ENCODE data around the gene RASGEF1B. TPM values are rescaled to one million over a fixed set of nuclear protein-coding genes. Genes with fewer than 3 reads are reported as not detected.

The RASGEF1B gene
- total RNA-seq, 4 donors from 2014 or later: 0.77 to 25.9 (median 12.2) TPM

- Histone ChIP-seq H3K9me3 (no peaks in the 10 kb centered on the region), H3K36me3 (no peaks in the 10 kb centered on the region), H3K27me3 (no peaks in the 10 kb centered on the region), H3K4me1 (no peaks in the 10 kb centered on the region), H3K4me3 (no peak overlapping the region), H3K27ac (no peak overlapping the region)
- DNase-seq: no peak
- no peak for TF ChIP-seq POLR2A (IDR thresholded peaks at IDR 0.05)
- no peak for TF ChIP-seq CTCF (IDR thresholded peaks at IDR 0.05)
- intact Hi-C loops (cut with DNase I; ENCODE audit: low total_unique reads): no loop called here
These were observed 30.8 kb downstream of the RASGEF1B start for GRCh38 chr4:81440949-81441348.

- intact Hi-C loops (cut with DNase I; ENCODE audit: low total_unique reads): no loop called here
- DNase-seq: no peak
- H3K27me3 ChIP-seq: no peaks in the 10 kb centered on the region
- no peak overlapping the region for H3K4me3 ChIP-seq
- H3K27ac ChIP-seq: no peak overlapping the region
- no peaks in the 10 kb centered on the region for H3K36me3 ChIP-seq
- no peaks in the 10 kb centered on the region for H3K9me3 ChIP-seq
- no peak for TF ChIP-seq CTCF (IDR thresholded peaks at IDR 0.05)
- TF ChIP-seq POLR2A (IDR thresholded peaks at IDR 0.05): no peak
- H3K4me1 ChIP-seq: no peaks in the 10 kb centered on the region
These were observed 34.6 kb downstream of the RASGEF1B start for GRCh38 chr4:81436941-81437574.

- no peaks in the 10 kb centered on the region for H3K4me1 ChIP-seq
- TF ChIP-seq CTCF (IDR thresholded peaks at IDR 0.05) (no peak), POLR2A (IDR thresholded peaks at IDR 0.05) (no peak)
- no peaks in the 10 kb centered on the region for H3K36me3 ChIP-seq
These were observed 35.6 kb downstream of the RASGEF1B start for GRCh38 chr4:81436096-81436495.

GRCh38 chr4:81432825-81433224, 38.9 kb downstream of the RASGEF1B start:
- Histone ChIP-seq H3K27ac (no peak overlapping the region), H3K27me3 (no peaks in the 10 kb centered on the region), H3K36me3 (no peaks in the 10 kb centered on the region), H3K9me3 (no peaks in the 10 kb centered on the region), H3K4me3 (no peak overlapping the region), H3K4me1 (no peaks in the 10 kb centered on the region)
- DNase-seq: no peak
- intact Hi-C loops (cut with DNase I; ENCODE audit: low total_unique reads): no loop called here
- TF ChIP-seq POLR2A (IDR thresholded peaks at IDR 0.05) (no peak), CTCF (IDR thresholded peaks at IDR 0.05) (no peak)

More at GRCh38 chr4:81436096-81436495, 35.6 kb downstream of the RASGEF1B start:
- Histone ChIP-seq H3K9me3 (no peaks in the 10 kb centered on the region), H3K27me3 (no peaks in the 10 kb centered on the region), H3K4me3 (no peak overlapping the region), H3K27ac (no peak overlapping the region)
- intact Hi-C loops (cut with DNase I; ENCODE audit: low total_unique reads): no loop called here
- DNase-seq: no peak

GRCh38 chr4:81431971-81432370, 39.7 kb downstream of the RASGEF1B start:
- no peak for DNase-seq
- H3K4me1 ChIP-seq: no peaks in the 10 kb centered on the region
- intact Hi-C loops (cut with DNase I; ENCODE audit: low total_unique reads): no loop called here
- H3K27ac ChIP-seq: no peak overlapping the region
- no peaks in the 10 kb centered on the region for H3K27me3 ChIP-seq
- no peaks in the 10 kb centered on the region for H3K36me3 ChIP-seq
- no peaks in the 10 kb centered on the region for H3K9me3 ChIP-seq
- TF ChIP-seq POLR2A (IDR thresholded peaks at IDR 0.05): no peak
- TF ChIP-seq CTCF (IDR thresholded peaks at IDR 0.05): no peak
- H3K4me3 ChIP-seq: no peak overlapping the region

Data from uterus (tissue), 4 donors.